HL-60/S4 (cell line): ENCODE measurements around the gene CDH1.

Source experiments
- in situ Hi-C: fragments of 300-500 bp; cut with MboI; formaldehyde crosslinking; loops from 2 replicates; pipeline ENCODE4 v1.14.3; 2022; ENCODE audit warnings: low sequenced_read_pairs

CDH1 gene

GRCh38 chr16:68737046-68737729, at the start of gene CDH1:
CDH1 (plus strand) TSS chr16:68737292; CDS start chr16:68737416, 124 bp downstream.
- in situ Hi-C loops: no loop called here

GRCh38 chr16:68689921-68690320, 47.2 kb upstream of the CDH1 start:
- in situ Hi-C loops: no loop called here

- in situ Hi-C loops: no loop called here
Measured at GRCh38 chr16:68695575-68695974, 41.5 kb upstream of the CDH1 start.

- in situ Hi-C loops: no loop called here
Measured at GRCh38 chr16:68696514-68696913, 40.6 kb upstream of the CDH1 start.

GRCh38 chr16:68698091-68698490, 39.0 kb upstream of the CDH1 start:
- in situ Hi-C loops: no loop called here

GRCh38 chr16:68700120-68700519, 37.0 kb upstream of the CDH1 start:
- in situ Hi-C loops: loop anchor here (25.0 kb wide), 1 partner anchor 412 kb away; the partner anchor contains the start of gene HAS3

- in situ Hi-C loops: loop anchor here (25.0 kb wide), 1 partner anchor 411 kb away; the partner anchor contains the start of gene HAS3
Measured at GRCh38 chr16:68700831-68701230, 36.3 kb upstream of the CDH1 start.

- in situ Hi-C loops: loop anchor here (25.0 kb wide), 1 partner anchor 408 kb away; the partner anchor contains the start of gene HAS3
Measured at GRCh38 chr16:68704232-68704867, 32.7 kb upstream of the CDH1 start.

- in situ Hi-C loops: loop anchor here (25.0 kb wide), 1 partner anchor 405 kb away; the partner anchor contains the start of gene HAS3
Measured at GRCh38 chr16:68707340-68708152, 29.5 kb upstream of the CDH1 start.

- in situ Hi-C loops: loop anchor here (25.0 kb wide), 1 partner anchor 402 kb away; the partner anchor contains the start of gene HAS3
Measured at GRCh38 chr16:68710211-68710610, 26.9 kb upstream of the CDH1 start.

GRCh38 chr16:68711421-68712139, 25.5 kb upstream of the CDH1 start:
- in situ Hi-C loops: loop anchor here (25.0 kb wide), 1 partner anchor 401 kb away; the partner anchor contains the start of gene HAS3

GRCh38 chr16:68713361-68713760, 23.7 kb upstream of the CDH1 start:
- in situ Hi-C loops: loop anchor here (25.0 kb wide), 1 partner anchor 399 kb away; the partner anchor contains the start of gene HAS3

GRCh38 chr16:68715471-68715870, 21.6 kb upstream of the CDH1 start:
- in situ Hi-C loops: loop anchor here (25.0 kb wide), 1 partner anchor 397 kb away; the partner anchor contains the start of gene HAS3

GRCh38 chr16:68716516-68716915, 20.6 kb upstream of the CDH1 start:
- in situ Hi-C loops: loop anchor here (25.0 kb wide), 1 partner anchor 396 kb away; the partner anchor contains the start of gene HAS3

- in situ Hi-C loops: loop anchor here (25.0 kb wide), 1 partner anchor 395 kb away; the partner anchor contains the start of gene HAS3
Measured at GRCh38 chr16:68717684-68718083, 19.4 kb upstream of the CDH1 start.

GRCh38 chr16:68718590-68718989, 18.5 kb upstream of the CDH1 start:
- in situ Hi-C loops: loop anchor here (25.0 kb wide), 1 partner anchor 394 kb away; the partner anchor contains the start of gene HAS3

GRCh38 chr16:68719993-68720489, 17.1 kb upstream of the CDH1 start:
- in situ Hi-C loops: loop anchor here (25.0 kb wide), 1 partner anchor 392 kb away; the partner anchor contains the start of gene HAS3

- in situ Hi-C loops: loop anchor here (25.0 kb wide), 1 partner anchor 390 kb away; the partner anchor contains the start of gene HAS3
Measured at GRCh38 chr16:68722119-68723024, 14.7 kb upstream of the CDH1 start.

- in situ Hi-C loops: loop anchor here (25.0 kb wide), 1 partner anchor 388 kb away; the partner anchor contains the start of gene HAS3
Measured at GRCh38 chr16:68724797-68725196, 12.3 kb upstream of the CDH1 start.
